ENCODE results near the gene RNF114.
"Not testable (repeated sequence)": the region's sequence is repeated elsewhere in the genome, so short reads cannot be mapped to it uniquely, and the experiment has no call there.

The RNF114 gene

GRCh38 chr20:49892817-49893216, 43.4 kb upstream of the RNF114 start:
- Histone ChIP-seq H3K4me2 (ENCODE audit: low read length) (no peak overlapping the region), H3F3A (ENCODE audit: control insufficient read depth, insufficient read depth) (peaks cover 3% of the 10 kb centered on the region; the same call in 1 of the 2 replicates), H3K27ac (ENCODE audit: low read depth, low read length) (no peak overlapping the region), H3K4me3 (ENCODE audit: low read length) (no peak overlapping the region), H4K20me1 (ENCODE audit: control insufficient read depth, insufficient read depth, low read depth, low read length) (no peaks in the 10 kb centered on the region), H3K36me3 (ENCODE audit: control insufficient read depth, low read length) (peaks cover 7% of the 10 kb centered on the region; the same call in 1 of the 2 replicates), H3K27me3 (ENCODE audit: control insufficient read depth, low read length) (no peaks in the 10 kb centered on the region), H3K4me1 (ENCODE audit: control insufficient read depth, low read length) (peaks cover 14% of the 10 kb centered on the region), H3K9me3 (ENCODE audit: control insufficient read depth, insufficient read depth, low read length) (no peaks in the 10 kb centered on the region), H3K9me2 (replicated peaks; ENCODE audit: control insufficient read depth, low read length) (no peaks in the 10 kb centered on the region), H3K79me2 (ENCODE audit: control insufficient read depth, low read length) (no peaks in the 10 kb centered on the region)
- TF ChIP-seq EZH2phosphoT487 (IDR thresholded peaks at IDR 0.05; ENCODE audit: borderline replicate concordance, low read length) (no peak), CTCF (IDR thresholded peaks at IDR 0.05; ENCODE audit: low read depth, low read length, poor library complexity, severe bottlenecking) (no peak)

GRCh38 chr20:49893242-49894072, 42.7 kb upstream of the RNF114 start:
- H3K9me2 ChIP-seq (replicated peaks; ENCODE audit: control insufficient read depth, low read length) = no peaks in the 10 kb centered on the region
- TF ChIP-seq EZH2phosphoT487 (IDR thresholded peaks at IDR 0.05; ENCODE audit: borderline replicate concordance, low read length) (no peak), CTCF (IDR thresholded peaks at IDR 0.05; ENCODE audit: low read depth, low read length, poor library complexity, severe bottlenecking) (no peak)
- peaks cover 2% of the 10 kb centered on the region; the same call in 1 of the 2 replicates for H3K36me3 ChIP-seq (ENCODE audit: control insufficient read depth, low read length)
- H3K4me1 ChIP-seq (ENCODE audit: control insufficient read depth, low read length) = peaks cover 11% of the 10 kb centered on the region
- H3K27me3 ChIP-seq (ENCODE audit: control insufficient read depth, low read length) = no peaks in the 10 kb centered on the region
- peak overlapping the region; percentile 9; the same call in 1 of the 2 replicates for H3K4me2 ChIP-seq (ENCODE audit: low read length)
- H3K4me3 ChIP-seq (ENCODE audit: low read length) = no peak overlapping the region
- peaks cover 3% of the 10 kb centered on the region; the same call in 1 of the 2 replicates for H3F3A ChIP-seq (ENCODE audit: control insufficient read depth, insufficient read depth)
- no peak overlapping the region for H3K27ac ChIP-seq (ENCODE audit: low read depth, low read length)
- no peaks in the 10 kb centered on the region for H3K9me3 ChIP-seq (ENCODE audit: control insufficient read depth, insufficient read depth, low read length)
- no peaks in the 10 kb centered on the region for H4K20me1 ChIP-seq (ENCODE audit: control insufficient read depth, insufficient read depth, low read depth, low read length)
- H3K79me2 ChIP-seq (ENCODE audit: control insufficient read depth, low read length) = no peaks in the 10 kb centered on the region

GRCh38 chr20:49894073-49894470, 42.1 kb upstream of the RNF114 start:
- H3K4me1 ChIP-seq (ENCODE audit: control insufficient read depth, low read length) = peaks cover 6% of the 10 kb centered on the region
- no peak overlapping the region for H3K27ac ChIP-seq (ENCODE audit: low read depth, low read length)

GRCh38 chr20:49895474-49896093, 40.6 kb upstream of the RNF114 start:
- H3K4me2 ChIP-seq (ENCODE audit: low read length); H3K9me2 ChIP-seq (replicated peaks; ENCODE audit: control insufficient read depth, low read length); H4K20me1 ChIP-seq (ENCODE audit: control insufficient read depth, insufficient read depth, low read depth, low read length); H3K9me3 ChIP-seq (ENCODE audit: control insufficient read depth, insufficient read depth, low read length); H3K4me3 ChIP-seq (ENCODE audit: low read length); H3K79me2 ChIP-seq (ENCODE audit: control insufficient read depth, low read length); H3K4me1 ChIP-seq (ENCODE audit: control insufficient read depth, low read length); H3K36me3 ChIP-seq (ENCODE audit: control insufficient read depth, low read length); H3K27ac ChIP-seq (ENCODE audit: low read depth, low read length); H3F3A ChIP-seq (ENCODE audit: control insufficient read depth, insufficient read depth); H3K27me3 ChIP-seq (ENCODE audit: control insufficient read depth, low read length): not testable (repeated sequence)

More at GRCh38 chr20:49894073-49894470, 42.1 kb upstream of the RNF114 start:
- no peak for TF ChIP-seq CTCF (IDR thresholded peaks at IDR 0.05; ENCODE audit: low read depth, low read length, poor library complexity, severe bottlenecking)
- no peaks in the 10 kb centered on the region for H3K79me2 ChIP-seq (ENCODE audit: control insufficient read depth, low read length)
- no peaks in the 10 kb centered on the region for H3K27me3 ChIP-seq (ENCODE audit: control insufficient read depth, low read length)
- H3K36me3 ChIP-seq (ENCODE audit: control insufficient read depth, low read length) = no peaks in the 10 kb centered on the region
- peak overlapping the region; percentile 9; the same call in 1 of the 2 replicates for H3K4me2 ChIP-seq (ENCODE audit: low read length)
- no peaks in the 10 kb centered on the region for H4K20me1 ChIP-seq (ENCODE audit: control insufficient read depth, insufficient read depth, low read depth, low read length)
- H3F3A ChIP-seq (ENCODE audit: control insufficient read depth, insufficient read depth) = peaks cover 3% of the 10 kb centered on the region; the same call in 1 of the 2 replicates
- H3K4me3 ChIP-seq (ENCODE audit: low read length) = no peak overlapping the region
- H3K9me3 ChIP-seq (ENCODE audit: control insufficient read depth, insufficient read depth, low read length) = no peaks in the 10 kb centered on the region
- no peaks in the 10 kb centered on the region for H3K9me2 ChIP-seq (replicated peaks; ENCODE audit: control insufficient read depth, low read length)

Data from DOHH2 (cell line).